Stimulated activated CD4-positive, alpha-beta T cell treated with anti-CD3 and anti-CD28 coated beads, Interleukin-4, amount 100 ng/mL, for 1 hour (primary cell): Measurements from ENCODE around the gene ZNF276.

Experiments used
- DNase-seq: peaks from one replicate; pipeline ENCODE4 v3.0.0-alpha.2; 2020

Gene ZNF276

DNA sequence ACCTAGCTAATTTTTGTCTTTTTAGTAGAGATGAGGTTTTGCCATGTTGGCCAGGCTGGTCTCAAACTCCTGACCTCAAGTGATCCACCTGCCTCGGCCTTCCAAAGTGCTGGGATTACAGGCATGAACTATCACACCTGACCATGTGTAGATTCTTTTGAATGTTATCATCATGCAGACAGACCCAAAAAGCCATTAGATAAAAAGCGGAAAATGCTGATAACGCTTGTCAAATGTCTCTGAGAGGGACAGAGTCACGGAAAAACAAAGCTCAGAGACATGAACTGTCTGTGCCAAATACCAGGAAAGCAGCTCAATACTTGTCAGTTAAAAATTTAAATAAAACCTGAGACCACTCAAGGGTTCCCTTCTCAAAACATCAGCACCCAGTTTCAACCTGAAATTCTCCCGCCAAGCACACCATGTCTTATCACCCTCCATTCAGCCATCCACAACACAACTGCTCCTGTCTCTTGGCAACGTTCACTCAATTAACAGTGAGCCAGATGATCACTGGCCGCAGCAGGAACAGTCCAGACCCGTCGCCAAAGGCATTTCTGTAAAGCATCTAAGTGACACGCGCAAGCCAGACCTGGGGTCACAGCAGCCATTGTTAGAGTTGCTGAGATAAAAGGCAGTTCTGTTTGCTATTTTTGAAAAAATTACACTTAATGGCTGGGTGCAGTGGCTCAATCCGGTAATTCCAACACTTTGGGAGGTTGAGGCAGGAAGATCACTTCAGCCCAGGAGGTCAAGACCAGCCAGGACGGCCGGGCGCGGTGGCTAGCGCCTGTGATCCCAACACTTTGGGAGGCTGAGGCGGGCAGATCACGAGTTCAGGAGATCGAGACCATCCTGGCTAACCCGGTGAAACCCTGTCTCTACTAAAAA, 65.4 kb downstream of the ZNF276 start:
- no peak for DNase-seq

DNA sequence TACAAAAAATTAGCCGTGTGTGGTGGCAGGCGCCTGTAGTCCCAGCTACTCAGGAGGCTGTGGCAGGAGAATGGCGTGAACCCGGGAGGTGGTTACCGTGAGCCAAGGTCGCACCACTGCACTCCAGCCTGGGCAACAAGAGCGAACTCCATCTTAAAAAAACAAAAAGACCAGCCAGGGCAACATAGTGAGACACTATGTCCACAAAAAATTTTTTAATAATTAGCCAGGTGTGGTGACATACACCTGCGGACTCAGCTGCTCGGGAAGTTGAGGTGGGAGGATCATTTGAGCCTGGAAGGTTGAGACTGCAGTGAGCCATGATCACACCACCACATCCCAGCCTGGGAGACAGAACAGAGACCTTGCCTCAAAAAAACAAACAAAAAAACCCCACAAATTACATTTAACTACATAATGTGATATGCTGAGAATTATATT, 66.0 kb downstream of the ZNF276 start:
- DNase-seq, result no peak
